ENCODE measurements around the gene PRICKLE2. TPM values are rescaled to one million over a fixed set of nuclear protein-coding genes. Genes with fewer than 3 reads are reported as not detected.

Gene PRICKLE2
- total RNA-seq, 1 donor from 2014 or later, result 43.5 TPM

- intact Hi-C loops (cut with DNase I), result no loop called here
Measured at GRCh38 chr3:64046996-64047594, 178.2 kb downstream of the PRICKLE2 start.

GRCh38 chr3:64046592-64046991 is 178.7 kb downstream of the PRICKLE2 start:
- Histone ChIP-seq H3K36me3 (no peaks in the 10 kb centered on the region), H3K27me3 (ENCODE audit: low read depth) (no peaks in the 10 kb centered on the region), H3K4me1 (no peaks in the 10 kb centered on the region), H3K27ac (no peak overlapping the region), H3K4me3 (no peak overlapping the region), H3K9me3 (no peaks in the 10 kb centered on the region)
- ATAC-seq, result peak in 1 of 2 donors; percentile 32
- intact Hi-C loops (cut with DNase I), result no loop called here
- no peak for DNase-seq
- no peak for TF ChIP-seq CTCF (IDR thresholded peaks at IDR 0.05)

More at GRCh38 chr3:64046996-64047594, 178.2 kb downstream of the PRICKLE2 start:
- Histone ChIP-seq H3K36me3 (no peaks in the 10 kb centered on the region), H3K27me3 (ENCODE audit: low read depth) (no peaks in the 10 kb centered on the region), H3K4me1 (no peaks in the 10 kb centered on the region), H3K27ac (no peak overlapping the region), H3K4me3 (no peak overlapping the region), H3K9me3 (no peaks in the 10 kb centered on the region)
- DNase-seq (no peak), ATAC-seq (peak; percentile 56 to 61)
- TF ChIP-seq CTCF (IDR thresholded peaks at IDR 0.05), result no peak

- H3K36me3 ChIP-seq, result no peaks in the 10 kb centered on the region
- H3K4me1 ChIP-seq, result no peaks in the 10 kb centered on the region
- intact Hi-C loops (cut with DNase I), result no loop called here
- TF ChIP-seq CTCF (IDR thresholded peaks at IDR 0.05), result no peak
- no peaks in the 10 kb centered on the region for H3K27me3 ChIP-seq (ENCODE audit: low read depth)
- no peak overlapping the region for H3K4me3 ChIP-seq
- DNase-seq (no peak), ATAC-seq (no peak)
- no peaks in the 10 kb centered on the region for H3K9me3 ChIP-seq
- no peak overlapping the region for H3K27ac ChIP-seq
Measured at GRCh38 chr3:64042952-64043351, 182.3 kb downstream of the PRICKLE2 start.

Other genes with a start within 250 kb of the PRICKLE2 start
- gene PSMD6, start 202.0 kb downstream of the PRICKLE2 start, total RNA-seq, result 51.1 TPM